Gastrocnemius medialis (tissue), 4 donors: ENCODE data around the gene HSFX3. TPM values are rescaled to one million over a fixed set of nuclear protein-coding genes. Genes with fewer than 3 reads are reported as not detected.
"Not testable (repeated sequence)": the region's sequence is repeated elsewhere in the genome, so short reads cannot be mapped to it uniquely, and the experiment has no call there.

ENCODE experiments used
- ATAC-seq, 2 donors: fragments of 150-250 bp; one replicate each; pipeline ENCODE4 v1.9.1; 2016
- DNase-seq, 2 donors: peaks; one replicate each; pipeline ENCODE4 v3.0.0-alpha.2; 2019
- H3K27ac ChIP-seq, 4 donors: fragments of 200-600 bp; sonication (generic); 1 replicate in 1 of 4; 2 replicates in 3 of 4; pipeline ENCODE4 v1.5.1; 2016 to 2018; ENCODE audit warnings: mild to moderate bottlenecking in 2 of 4, moderate library complexity in 1 of 4
- H3K27me3 ChIP-seq, 3 donors: fragments of 200-600 bp; sonication (generic) in 2 of 3; 1 replicate in 1 of 3; 2 replicates in 2 of 3; pipeline versions ENCODE4 v1.5.1 to v1.6.0; 2016 to 2019; ENCODE audit warnings: mild to moderate bottlenecking in 1 of 3, moderate library complexity in 1 of 3
- H3K36me3 ChIP-seq, 2 donors: fragments of 200-600 bp; sonication (generic) in 1 of 2; one replicate each; pipeline ENCODE4 v1.5.1; 2017 to 2018
- H3K4me1 ChIP-seq, 2 donors: fragments of 200-600 bp; sonication (generic) in 1 of 2; one replicate each; pipeline ENCODE4 v1.5.1; 2016 to 2017; ENCODE audit warnings: mild to moderate bottlenecking in 2 of 2
- H3K4me3 ChIP-seq, 4 donors: fragments of 200-600 bp; sonication (generic) in 3 of 4; 1 replicate in 1 of 4; 2 replicates in 3 of 4; pipeline ENCODE4 v1.5.1; 2016 to 2019; ENCODE audit warnings: mild to moderate bottlenecking in 2 of 4
- H3K9me3 ChIP-seq, 3 donors: fragments of 200-600 bp; sonication (generic) in 2 of 3; 1 replicate in 1 of 3; 2 replicates in 2 of 3; pipeline ENCODE4 v1.5.1; 2016 to 2019
- POLR2A ChIP-seq, 2 donors: fragments of 450-650 bp; IDR thresholded peaks; one replicate each; pipeline ENCODE4 v1.6.1; 2017; ENCODE audit warnings: antibody characterized with exemption in 2 of 2, mild to moderate bottlenecking in 2 of 2, moderate library complexity in 2 of 2
- in situ Hi-C, 4 donors: fragments of 200-750 bp; cut with MboI; loops; one replicate each; pipeline versions ENCODE4 v1.15.0 to v1.8.0; 2017; ENCODE audit warnings: low sequenced_read_pairs in 4 of 4
- intact Hi-C: fragments of 100-400 bp; cut with DNase I; formaldehyde crosslinking; loops from one replicate; pipeline ENCODE4 v1.15.1; 2023; ENCODE audit warnings: low total_unique reads
- total RNA-seq, 4 donors: library from RNA; depleted of rRNA; stranded (reverse); fragments of >200 nt; gene quantifications; one replicate each; pipeline versions ENCODE4 v1.1.0 to v1.2.3, GENCODE V29; 2016
- TF ChIP-seq, protein P1 (sequence below), 5 experiments: fragments of 450-650 bp in 3 of 5; fragments of 200-600 bp in 2 of 5; sonication (generic) in 2 of 5; IDR thresholded peaks in 4 of 5; conservative IDR thresholded peaks in 1 of 5; 1 replicate in 4 of 5; 2 replicates in 1 of 5; pipeline ENCODE4 v1.5.1; 2016 to 2019; ENCODE audit warnings: antibody characterized with exemption in 5 of 5, mild to moderate bottlenecking in 3 of 5, moderate library complexity in 3 of 5

Gene HSFX3
- total RNA-seq, 4 donors from 2014 or later, result not detected

GRCh38 chrX:149522916-149523315 is 26.8 kb downstream of the HSFX3 start:
- in situ Hi-C loops (loop anchor here in 2 of 4 donors (25.0 kb wide), 2 partner anchors 89 to 1189 kb away; no protein-coding TSS in a partner anchor), intact Hi-C loops (no loop called here)
- Histone ChIP-seq H3K27me3 (no peaks in the 10 kb centered on the region), H3K27ac (no peak overlapping the region), H3K4me1 (no peaks in the 10 kb centered on the region), H3K36me3 (no peaks in the 10 kb centered on the region), H3K9me3 (no peaks in the 10 kb centered on the region), H3K4me3 (no peak overlapping the region)
- no peak for TF ChIP-seq POLR2A (IDR thresholded peaks at IDR 0.05)
- TF ChIP-seq, protein P1, sequence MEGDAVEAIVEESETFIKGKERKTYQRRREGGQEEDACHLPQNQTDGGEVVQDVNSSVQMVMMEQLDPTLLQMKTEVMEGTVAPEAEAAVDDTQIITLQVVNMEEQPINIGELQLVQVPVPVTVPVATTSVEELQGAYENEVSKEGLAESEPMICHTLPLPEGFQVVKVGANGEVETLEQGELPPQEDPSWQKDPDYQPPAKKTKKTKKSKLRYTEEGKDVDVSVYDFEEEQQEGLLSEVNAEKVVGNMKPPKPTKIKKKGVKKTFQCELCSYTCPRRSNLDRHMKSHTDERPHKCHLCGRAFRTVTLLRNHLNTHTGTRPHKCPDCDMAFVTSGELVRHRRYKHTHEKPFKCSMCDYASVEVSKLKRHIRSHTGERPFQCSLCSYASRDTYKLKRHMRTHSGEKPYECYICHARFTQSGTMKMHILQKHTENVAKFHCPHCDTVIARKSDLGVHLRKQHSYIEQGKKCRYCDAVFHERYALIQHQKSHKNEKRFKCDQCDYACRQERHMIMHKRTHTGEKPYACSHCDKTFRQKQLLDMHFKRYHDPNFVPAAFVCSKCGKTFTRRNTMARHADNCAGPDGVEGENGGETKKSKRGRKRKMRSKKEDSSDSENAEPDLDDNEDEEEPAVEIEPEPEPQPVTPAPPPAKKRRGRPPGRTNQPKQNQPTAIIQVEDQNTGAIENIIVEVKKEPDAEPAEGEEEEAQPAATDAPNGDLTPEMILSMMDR (IDR thresholded peaks at IDR 0.05 in 4 of 5, conservative IDR thresholded peaks at IDR 0.05 in 1 of 5), result no peak
- DNase-seq, result no peak
- ATAC-seq, result no peak

GRCh38 chrX:149521438-149521837 is 28.3 kb downstream of the HSFX3 start:
- Histone ChIP-seq H3K27me3 (no peaks in the 10 kb centered on the region), H3K27ac (no peak overlapping the region), H3K9me3 (no peaks in the 10 kb centered on the region), H3K36me3 (no peaks in the 10 kb centered on the region), H3K4me1 (no peaks in the 10 kb centered on the region), H3K4me3 (no peak overlapping the region)
- ATAC-seq (no peak), DNase-seq (no peak)
- TF ChIP-seq POLR2A (IDR thresholded peaks at IDR 0.05), result no peak
- intact Hi-C loops (no loop called here), in situ Hi-C loops (loop anchor here in 2 of 4 donors (25.0 kb wide), 2 partner anchors 91 to 1191 kb away; no protein-coding TSS in a partner anchor)

GRCh38 chrX:149520636-149521277 is 29.0 kb downstream of the HSFX3 start:
- intact Hi-C loops, H3K4me1 ChIP-seq, ATAC-seq, DNase-seq, H3K27me3 ChIP-seq, H3K4me3 ChIP-seq, H3K36me3 ChIP-seq, H3K9me3 ChIP-seq, H3K27ac ChIP-seq: not testable (repeated sequence)
- in situ Hi-C loops, result loop anchor here in 2 of 4 donors (25.0 kb wide), 2 partner anchors 92 to 1192 kb away; no protein-coding TSS in a partner anchor

DNA sequence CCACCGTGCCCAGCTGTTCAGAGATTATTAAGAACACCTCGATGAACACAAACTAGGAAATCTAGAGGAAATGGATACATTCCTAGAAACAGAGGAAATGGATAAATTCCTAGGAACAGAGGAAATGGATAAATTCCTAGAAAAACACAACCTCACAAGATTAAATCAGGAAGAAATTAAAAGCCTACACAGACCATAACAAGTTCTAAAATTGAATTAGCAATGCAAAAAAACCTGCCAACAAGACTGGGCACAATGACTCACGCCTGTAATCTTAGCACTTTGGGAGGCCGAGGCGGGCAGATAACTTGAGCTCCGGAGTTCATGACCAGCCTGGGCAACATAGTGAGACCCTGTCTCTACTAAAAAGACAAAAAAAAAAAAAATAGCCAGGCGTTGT is 31.5 kb downstream of the HSFX3 start:
- H3K4me3 ChIP-seq, result no peak overlapping the region
- intact Hi-C loops, result no loop called here
- no peak for DNase-seq
- H3K9me3 ChIP-seq, result no peaks in the 10 kb centered on the region
- H3K27ac ChIP-seq, result no peak overlapping the region
- H3K4me1 ChIP-seq, result no peaks in the 10 kb centered on the region
- no peaks in the 10 kb centered on the region for H3K27me3 ChIP-seq
- ATAC-seq, result no peak
- in situ Hi-C loops, result loop anchor here in 2 of 4 donors (25.0 kb wide), 2 partner anchors 94 to 1194 kb away; no protein-coding TSS in a partner anchor
- no peaks in the 10 kb centered on the region for H3K36me3 ChIP-seq
- TF ChIP-seq POLR2A (IDR thresholded peaks at IDR 0.05), result no peak
- TF ChIP-seq, protein P1 (IDR thresholded peaks at IDR 0.05 in 4 of 5, conservative IDR thresholded peaks at IDR 0.05 in 1 of 5), result no peak

GRCh38 chrX:149517308-149517707 is 32.4 kb downstream of the HSFX3 start:
- Histone ChIP-seq H3K36me3 (no peaks in the 10 kb centered on the region), H3K4me1 (no peaks in the 10 kb centered on the region), H3K9me3 (no peaks in the 10 kb centered on the region), H3K27me3 (no peaks in the 10 kb centered on the region), H3K4me3 (no peak overlapping the region), H3K27ac (no peak overlapping the region)
- in situ Hi-C loops (loop anchor here in 2 of 4 donors (25.0 kb wide), 2 partner anchors 95 to 1195 kb away; no protein-coding TSS in a partner anchor), intact Hi-C loops (no loop called here)
- ATAC-seq (no peak), DNase-seq (no peak)
- no peak for TF ChIP-seq POLR2A (IDR thresholded peaks at IDR 0.05)
- TF ChIP-seq, protein P1 (IDR thresholded peaks at IDR 0.05 in 4 of 5, conservative IDR thresholded peaks at IDR 0.05 in 1 of 5), result no peak
